GM12891 (cell line): ENCODE measurements around the gene ATXN1L.
A peak's percentile ranks its signal among the peaks of the same experiment; 100 is the strongest.
"Not testable (repeated sequence)": the region's sequence is repeated elsewhere in the genome, so short reads cannot be mapped to it uniquely, and the experiment has no call there.

Source experiments
- DNase-seq: peaks from one replicate; pipeline ENCODE4 v3.0.0; 2011; ENCODE audit warnings: low spot score; ENCODE audit not compliant: insufficient read length
- FAIRE-seq: peaks from 2 replicates; lab custom pipeline; 2011; peaks lifted over from hg19 to GRCh38; lab: Jason Lieb, UNC
- PAX5 ChIP-seq: IDR thresholded peaks from 2 replicates; pipeline ENCODE4 v1.6.1; 2011; ENCODE audit warnings: low read length, moderate library complexity, mild to moderate bottlenecking; ENCODE audit not compliant: insufficient read depth, severe bottlenecking
- POLR2A ChIP-seq: IDR thresholded peaks from 2 replicates; pipeline ENCODE4 v1.6.1; 2011; ENCODE audit warnings: low read depth, low read length, control low read depth
- POLR2AphosphoS5 ChIP-seq: IDR thresholded peaks from 2 replicates; pipeline ENCODE4 v1.6.1; 2011; ENCODE audit warnings: low read depth, low read length, control low read depth
- POU2F2 ChIP-seq: IDR thresholded peaks from 2 replicates; pipeline ENCODE4 v1.6.1; 2011; ENCODE audit warnings: low read depth, mild to moderate bottlenecking, control low read depth, low read length, moderate library complexity
- SPI1 ChIP-seq: IDR thresholded peaks from 2 replicates; pipeline ENCODE4 v1.6.1; 2011; ENCODE audit warnings: low read depth, low read length, control low read depth
- TAF1 ChIP-seq: IDR thresholded peaks from 2 replicates; pipeline ENCODE4 v1.6.1; 2011; ENCODE audit warnings: low read depth, low read length, control low read depth

The ATXN1L gene

DNA sequence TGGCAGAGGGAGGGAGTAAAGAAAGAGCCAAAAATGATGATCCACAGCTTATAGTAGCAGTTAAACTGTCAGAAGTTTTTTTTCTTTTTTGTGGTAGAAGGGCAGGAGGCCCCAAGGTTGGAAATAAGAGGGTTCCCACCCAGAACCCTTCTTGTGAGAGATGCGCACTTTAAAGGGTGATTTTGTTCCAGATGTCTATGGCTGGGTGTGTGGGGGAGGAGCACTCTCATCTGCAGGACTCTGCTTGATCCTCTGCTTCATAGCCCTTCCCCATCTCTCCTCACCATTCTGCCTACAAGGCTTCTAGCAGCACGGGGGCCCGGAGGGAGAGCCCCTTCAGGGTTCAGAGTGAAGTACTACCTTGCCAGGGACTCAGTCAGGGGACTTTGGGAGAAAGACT, 6.4 kb downstream of the ATXN1L start:
- no peak for FAIRE-seq
- TF ChIP-seq POLR2A (no peak), POLR2AphosphoS5 (peak; percentile 29; the same call in 1 of the 2 replicates)
- no peak for DNase-seq

DNA sequence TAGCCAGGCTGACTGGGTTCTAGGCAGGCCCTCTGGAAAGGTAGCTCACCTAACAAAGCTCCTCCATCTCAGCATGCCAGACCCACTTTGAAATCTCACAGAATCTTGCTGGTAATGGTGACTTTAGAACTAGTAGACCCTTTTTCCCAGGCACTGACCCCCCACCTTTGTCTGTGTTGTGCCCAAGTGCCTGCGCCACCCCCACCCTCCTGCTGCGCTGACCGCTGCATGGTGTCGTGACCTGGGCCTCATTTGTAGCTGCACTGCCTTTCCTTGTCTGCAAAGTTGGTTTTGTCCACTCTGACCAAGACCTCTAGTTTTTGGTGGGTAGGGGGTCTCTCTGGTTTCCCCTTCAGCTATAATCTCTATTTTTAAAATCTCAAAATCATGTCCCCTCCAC, 6.8 kb downstream of the ATXN1L start:
- DNase-seq = no peak
- no peak for FAIRE-seq
- no peak for TF ChIP-seq SPI1
- TF ChIP-seq POLR2AphosphoS5 = no peak
- TF ChIP-seq PAX5 = no peak
- TF ChIP-seq TAF1 = no peak
- TF ChIP-seq POU2F2 = no peak
- TF ChIP-seq POLR2A = no peak

DNA sequence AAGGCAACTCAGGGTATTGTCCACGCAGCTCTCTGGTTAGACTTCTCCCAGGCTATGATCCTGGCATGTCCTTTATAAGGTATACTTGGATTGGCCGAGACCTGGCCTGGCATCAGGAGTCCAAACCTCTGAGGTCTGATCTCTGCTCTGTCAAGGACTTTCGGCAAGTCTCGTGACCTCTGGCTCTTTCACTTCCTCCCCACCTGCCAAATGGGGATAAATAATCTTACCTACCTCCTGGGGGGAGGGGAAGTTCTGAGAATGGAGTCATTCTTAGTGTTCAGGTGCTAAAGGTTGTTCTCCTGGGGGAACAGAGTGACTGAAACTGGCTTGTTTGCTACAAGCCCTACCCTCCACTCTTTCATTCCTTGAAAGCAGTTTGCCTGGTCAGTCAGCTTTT, 7.6 kb downstream of the ATXN1L start:
- TF ChIP-seq SPI1 = peak; percentile 97
- no peak for TF ChIP-seq POLR2AphosphoS5
- DNase-seq (peak; percentile 61), FAIRE-seq (peak; percentile 84)

DNA sequence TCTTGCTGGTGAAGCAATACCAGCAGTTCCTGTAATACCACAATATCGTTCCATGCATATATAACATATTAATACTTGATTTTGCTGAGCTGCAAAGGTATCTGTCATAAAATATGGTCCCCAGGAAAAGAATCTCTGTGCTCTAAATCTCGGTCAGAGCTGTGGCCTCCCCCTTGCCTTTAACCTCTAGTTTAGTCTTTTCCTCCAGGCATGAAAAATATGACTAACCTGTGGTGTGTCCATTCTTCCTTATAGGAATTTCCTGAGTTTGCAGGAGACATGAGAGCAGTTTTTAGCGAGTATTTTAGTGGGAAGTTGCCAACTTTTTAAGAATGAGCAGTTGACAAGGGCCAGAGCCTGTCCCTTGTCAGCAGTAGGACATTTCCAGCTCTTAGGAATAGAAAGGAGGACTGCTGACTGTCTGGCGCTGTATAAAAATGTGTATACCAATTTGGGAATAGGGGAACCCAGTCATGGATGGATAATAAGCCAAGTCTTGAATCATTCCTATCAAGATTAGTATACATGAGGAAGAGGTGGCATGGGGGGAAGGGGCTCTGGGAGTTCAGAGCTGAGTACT, 8.7 kb downstream of the ATXN1L start:
- DNase-seq (no peak), FAIRE-seq (no peak)
- TF ChIP-seq POLR2A (no peak), TAF1 (no peak), PAX5 (no peak), POU2F2 (no peak), SPI1 (no peak), POLR2AphosphoS5 (no peak)

- TF ChIP-seq TAF1 = no peak
- no peak for TF ChIP-seq SPI1
- no peak for TF ChIP-seq POLR2A
- TF ChIP-seq POLR2AphosphoS5 = no peak
- TF ChIP-seq POU2F2 = no peak
- FAIRE-seq (no peak), DNase-seq (no peak)
Measured at GRCh38 chr16:71855937-71856662, 10.3 kb downstream of the ATXN1L start.

DNA sequence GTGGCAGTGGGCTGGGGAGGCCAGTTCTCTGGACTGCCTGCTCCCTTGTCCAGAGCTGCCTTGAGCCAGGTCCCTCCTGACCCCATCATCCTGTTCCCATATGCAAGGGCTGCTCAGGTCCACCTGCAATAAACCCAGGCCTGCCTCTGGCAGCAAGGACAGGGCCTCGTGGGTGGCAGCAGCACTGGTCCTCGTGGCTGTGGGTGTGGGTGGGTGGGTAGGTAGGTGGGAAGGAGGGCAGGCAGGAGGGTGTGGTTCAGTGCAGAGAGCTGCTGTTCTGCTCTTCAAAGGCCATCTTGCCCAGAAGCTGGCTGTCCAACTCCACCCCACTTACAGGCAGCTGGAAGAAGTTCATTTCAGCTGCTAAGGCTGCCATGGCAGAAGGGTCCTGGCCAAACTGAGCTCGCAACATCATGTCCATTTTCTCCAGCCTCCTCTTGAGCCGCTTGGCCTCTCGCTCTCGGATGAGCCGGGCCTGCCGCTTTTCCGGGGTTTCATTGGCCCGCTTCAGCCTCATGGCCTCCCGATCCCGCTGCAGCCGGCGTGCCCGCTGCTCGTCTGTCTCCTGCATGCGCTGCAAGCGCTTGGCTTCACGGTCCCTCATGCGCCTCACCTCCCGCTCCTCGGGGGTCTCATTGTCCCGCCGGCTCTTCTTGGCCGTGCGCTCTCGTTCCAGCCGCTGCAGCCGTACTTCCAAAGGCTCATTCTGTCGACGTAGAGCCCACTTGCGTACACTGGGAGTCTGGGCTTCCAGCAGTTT, 14.2 kb downstream of the ATXN1L start:
- no peak for FAIRE-seq
- TF ChIP-seq POLR2AphosphoS5 (no peak), TAF1 (no peak), POU2F2 (no peak), PAX5 (no peak)
- no peak for DNase-seq

DNA sequence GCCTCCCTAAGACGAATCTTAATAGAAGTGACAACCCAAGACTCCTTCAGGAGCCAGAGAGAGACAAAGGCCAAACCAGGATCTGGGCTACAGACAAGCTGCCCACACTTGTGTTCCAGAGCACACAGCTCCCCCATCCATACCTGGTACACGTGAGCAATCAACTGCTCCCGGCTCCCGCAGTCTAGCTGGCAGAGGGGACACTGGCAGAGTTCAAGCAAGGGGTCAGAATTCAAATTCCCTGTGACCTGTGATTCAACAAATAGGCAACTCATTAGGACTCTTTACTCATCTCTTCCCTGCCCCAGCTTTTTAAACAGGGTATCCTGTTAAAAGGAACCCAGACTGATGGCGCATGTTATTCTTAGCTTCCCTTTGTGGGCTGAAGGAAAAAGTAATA, 18.2 kb downstream of the ATXN1L start:
- FAIRE-seq (no peak), DNase-seq (no peak)
- TF ChIP-seq POLR2A (no peak), SPI1 (no peak), POLR2AphosphoS5 (no peak), POU2F2 (no peak), PAX5 (no peak), TAF1 (no peak)

DNA sequence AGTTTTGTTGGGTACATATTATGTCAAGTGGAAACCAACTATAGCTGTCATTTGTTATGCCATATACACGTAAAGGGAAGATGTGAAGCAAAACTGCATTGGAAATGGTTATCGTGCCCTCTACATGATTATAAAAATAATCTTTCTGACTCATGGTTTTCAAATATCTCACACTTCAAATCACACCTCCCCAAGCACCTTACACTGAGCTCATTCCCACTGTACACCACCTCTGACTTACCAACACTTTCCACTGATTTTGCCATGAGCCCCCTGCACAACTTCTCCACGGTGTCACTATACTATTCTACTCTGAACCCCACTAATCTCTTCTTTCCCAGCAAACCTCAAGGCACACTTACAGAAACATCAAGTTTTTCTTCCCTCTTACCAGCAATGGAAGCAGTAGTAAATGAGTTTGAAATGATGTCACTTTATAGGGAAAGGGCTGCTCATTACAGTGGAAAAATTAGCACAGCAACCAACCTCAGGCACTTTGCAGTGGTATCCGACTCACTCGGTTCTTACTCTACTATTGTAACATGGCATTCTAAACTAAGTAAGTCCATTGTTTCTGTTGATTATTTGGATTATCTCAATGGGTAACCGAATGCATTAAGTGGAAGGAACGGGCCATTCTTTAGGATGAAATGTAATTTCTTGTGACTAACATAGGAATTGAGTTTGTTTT, 19.5 kb downstream of the ATXN1L start:
- no peak for DNase-seq
- no peak for FAIRE-seq
- no peak for TF ChIP-seq POLR2AphosphoS5
- TF ChIP-seq TAF1 = no peak
- TF ChIP-seq SPI1 = no peak
- no peak for TF ChIP-seq POU2F2
- no peak for TF ChIP-seq POLR2A
- TF ChIP-seq PAX5 = no peak

- DNase-seq, FAIRE-seq: not testable (repeated sequence)
Measured at GRCh38 chr16:71867175-71867574, 21.4 kb downstream of the ATXN1L start.
